Colonic mucosa (tissue), 4 donors: ENCODE results near the gene DAAM2. TPM values are rescaled to one million over a fixed set of nuclear protein-coding genes. Genes with fewer than 3 reads are reported as not detected.

Source experiments
- DNase-seq: peaks from one replicate; pipeline ENCODE4 v3.0.0-alpha.2; 2020
- H3K27ac ChIP-seq: fragments of 200-600 bp; one replicate; pipeline ENCODE4 v1.8.0; 2021
- H3K27me3 ChIP-seq: fragments of 200-600 bp; one replicate; pipeline ENCODE4 v1.8.0; 2021
- H3K36me3 ChIP-seq: fragments of 200-600 bp; one replicate; pipeline ENCODE4 v1.8.0; 2021
- H3K4me1 ChIP-seq: fragments of 200-600 bp; one replicate; pipeline ENCODE4 v1.8.0; 2021; ENCODE audit warnings: mild to moderate bottlenecking
- H3K4me3 ChIP-seq: fragments of 200-600 bp; one replicate; pipeline ENCODE4 v1.8.0; 2021
- H3K9ac ChIP-seq, 2 donors: one replicate each; pipeline ENCODE4 v1.7.0; 2013; ENCODE audit warnings: control low read depth in 2 of 2, low read depth in 2 of 2, low read length in 2 of 2
- H3K9me3 ChIP-seq: fragments of 200-600 bp; one replicate; pipeline ENCODE4 v1.8.0; 2021
- CTCF ChIP-seq: fragments of 200-600 bp; IDR thresholded peaks from one replicate; pipeline ENCODE4 v1.8.0; 2022; ENCODE audit warnings: antibody characterized with exemption, mild to moderate bottlenecking
- intact Hi-C: fragments of 100-400 bp; cut with DNase I; formaldehyde crosslinking; loops from one replicate; pipeline ENCODE4 v1.14.1; 2022
- total RNA-seq, 2 donors: library from RNA; stranded (reverse); fragmentation: NEBNext Ultra II Directional in 1 of 2; extraction: Animal tissue kit (Norgen Biotek cat#: 25700) in 1 of 2; gene quantifications; one replicate each; pipeline ENCODE4 v1.2.1, GENCODE V29; 2021
- donor health status: healthy.
- donor health status: DM: no; HTN: no; CAD: no.
- donor health status: DM: no; HTN: no; CAD: no.

The DAAM2 gene
- total RNA-seq, 2 donors from 2014 or later: 3.6 to 6.9 TPM

- no peaks in the 10 kb centered on the region for H3K4me1 ChIP-seq
- intact Hi-C loops: no loop called here
Measured at GRCh38 chr6:39948199-39948791, 156.1 kb downstream of the DAAM2 start.

GRCh38 chr6:39950125-39950720 lies 158.0 kb downstream of the DAAM2 start:
- intact Hi-C loops: no loop called here
- H3K27ac ChIP-seq: no peak overlapping the region
- H3K4me3 ChIP-seq: no peak overlapping the region
- no peak for DNase-seq
- H3K27me3 ChIP-seq: no peaks in the 10 kb centered on the region
- H3K9ac ChIP-seq: no peak overlapping the region
- no peaks in the 10 kb centered on the region for H3K9me3 ChIP-seq
- no peaks in the 10 kb centered on the region for H3K4me1 ChIP-seq
- H3K36me3 ChIP-seq: no peaks in the 10 kb centered on the region
- TF ChIP-seq CTCF: no peak

More at GRCh38 chr6:39948199-39948791, 156.1 kb downstream of the DAAM2 start:
- Histone ChIP-seq H3K4me3 (no peak overlapping the region), H3K9ac (no peak overlapping the region), H3K36me3 (no peaks in the 10 kb centered on the region), H3K9me3 (no peaks in the 10 kb centered on the region), H3K27me3 (no peaks in the 10 kb centered on the region), H3K27ac (no peak overlapping the region)
- DNase-seq: no peak
- TF ChIP-seq CTCF: no peak

GRCh38 chr6:39951191-39951590 lies 159.0 kb downstream of the DAAM2 start:
- no peak for DNase-seq
- H3K4me1 ChIP-seq: no peaks in the 10 kb centered on the region
- no peak overlapping the region for H3K9ac ChIP-seq
- no peak overlapping the region for H3K27ac ChIP-seq
- TF ChIP-seq CTCF: no peak
- no peaks in the 10 kb centered on the region for H3K27me3 ChIP-seq
- no peaks in the 10 kb centered on the region for H3K9me3 ChIP-seq
- no peaks in the 10 kb centered on the region for H3K36me3 ChIP-seq
- intact Hi-C loops: no loop called here
- no peak overlapping the region for H3K4me3 ChIP-seq

GRCh38 chr6:39951716-39952115 lies 159.5 kb downstream of the DAAM2 start:
- H3K27ac ChIP-seq: no peak overlapping the region
- no peaks in the 10 kb centered on the region for H3K9me3 ChIP-seq
- no peak overlapping the region for H3K4me3 ChIP-seq
- no peak for DNase-seq
- no peaks in the 10 kb centered on the region for H3K27me3 ChIP-seq
- no peaks in the 10 kb centered on the region for H3K36me3 ChIP-seq
- intact Hi-C loops: no loop called here
- H3K4me1 ChIP-seq: no peaks in the 10 kb centered on the region
- no peak for TF ChIP-seq CTCF
- no peak overlapping the region for H3K9ac ChIP-seq

GRCh38 chr6:39952167-39952566 lies 160.0 kb downstream of the DAAM2 start:
- Histone ChIP-seq H3K4me3 (no peak overlapping the region), H3K9me3 (no peaks in the 10 kb centered on the region), H3K36me3 (no peaks in the 10 kb centered on the region), H3K27me3 (no peaks in the 10 kb centered on the region), H3K4me1 (no peaks in the 10 kb centered on the region), H3K9ac (peak overlapping the region in 1 of 2 donors; percentile 6), H3K27ac (no peak overlapping the region)
- intact Hi-C loops: no loop called here
- TF ChIP-seq CTCF: no peak
- no peak for DNase-seq
